Measurements from ENCODE around the gene ATP1A2. TPM values are rescaled to one million over a fixed set of nuclear protein-coding genes. Genes with fewer than 3 reads are reported as not detected.

ATP1A2 gene
- total and polyA plus RNA-seq, 10 of the 15 experiments (the other 5 are each of a cell fraction or from before 2014, with no cell fraction given): 0.15 TPM; not detected in 9

- CTCF ChIA-PET: no interaction called here
- Histone ChIP-seq H3K4me3 (no peak overlapping the region), H2AFZ (ENCODE audit: control insufficient read depth, low read depth, low read length) (no peak overlapping the region), H3K27ac (ENCODE audit: control insufficient read depth, insufficient read depth) (no peak overlapping the region), H3K27me3 (replicated peaks in 1 of 2; ENCODE audit: control insufficient read depth in 2 of 2, insufficient read depth in 2 of 2, low read length in 1 of 2) (peaks cover 0 to 1% of the 10 kb centered on the region in 2 experiments; a peak in 2 of 4 replicates), H3K79me2 (ENCODE audit: control insufficient read depth, insufficient read depth, low read length) (no peaks in the 10 kb centered on the region), H3K4me2 (ENCODE audit: control insufficient read depth, insufficient read depth) (no peak overlapping the region), H3K36me3 (ENCODE audit: control insufficient read depth in 2 of 2, insufficient read depth in 2 of 2, low read length in 1 of 2) (no peaks in the 10 kb centered on the region), H3K4me1 (ENCODE audit: control insufficient read depth, insufficient read depth, low read length) (no peaks in the 10 kb centered on the region), H4K20me1 (ENCODE audit: control insufficient read depth, insufficient read depth) (no peaks in the 10 kb centered on the region), H3K9ac (ENCODE audit: control insufficient read depth, insufficient read depth, low read length) (no peak overlapping the region), H3K9me3 (replicated peaks; ENCODE audit: control insufficient read depth, insufficient read depth, low read length) (no peaks in the 10 kb centered on the region)
- POLR2A ChIA-PET: no interaction called here
- WGBS (ENCODE audit: insufficient coverage, insufficient replicate concordance, low lambda C conversion rate, missing lambda C conversion rate): 45% methylated on average over 8 of the region's 8 CpGs
- intact Hi-C loops (cut with micrococcal nuclease; ENCODE audit: unreplicated experiment) (no loop called here), in situ Hi-C loops (cut with MboI) (no loop called here)
- DNase-seq (ENCODE audit: low read depth, low spot score) (no peak), ATAC-seq (no peak), FAIRE-seq (no peak)
- SMC1A ChIA-PET (ENCODE audit: uncharacterized antibody, unreplicated experiment): no interaction called here
- TF ChIP-seq ZNF592 (IDR thresholded peaks at IDR 0.05): no peak
- TF ChIP-seq NR2C1 (IDR thresholded peaks at IDR 0.05): no peak
- TF ChIP-seq MYC (IDR thresholded peaks at IDR 0.05; ENCODE audit: insufficient read depth, insufficient read length, insufficient replicate concordance, low read length, severe bottlenecking): no peak
- TF ChIP-seq SREBF1 (IDR thresholded peaks at IDR 0.05; ENCODE audit: low read length): no peak
- no peak for TF ChIP-seq SMC3 (IDR thresholded peaks at IDR 0.05; ENCODE audit: borderline replicate concordance, low read length)
- TF ChIP-seq ZBED1 (IDR thresholded peaks at IDR 0.05; ENCODE audit: borderline replicate concordance): no peak
- no peak for TF ChIP-seq CEBPB (IDR thresholded peaks at IDR 0.05; ENCODE audit: borderline replicate concordance in 1 of 2, low read depth in 2 of 2, low read length in 2 of 2)
- no peak for TF ChIP-seq SMAD1 (IDR thresholded peaks at IDR 0.05; ENCODE audit: low read depth, partially characterized antibody)
- TF ChIP-seq GATAD2B (conservative IDR thresholded peaks at IDR 0.05; ENCODE audit: low read depth): no peak
- TF ChIP-seq FOXK2 (IDR thresholded peaks at IDR 0.05): no peak
- TF ChIP-seq SIX5 (IDR thresholded peaks at IDR 0.05; ENCODE audit: low read depth, low read length, severe bottlenecking): no peak
- no peak for TF ChIP-seq NR2F1 (conservative IDR thresholded peaks at IDR 0.05)
- no peak for TF ChIP-seq STAT1 (conservative IDR thresholded peaks at IDR 0.05)
- RAD21 ChIA-PET (ENCODE audit: unreplicated experiment): no interaction called here
- no TSS peak for BruUV-seq (replicated peaks)
Observed at GRCh38 chr1:160137216-160137862, 21.8 kb downstream of the ATP1A2 start.
